Vagina (tissue), 2 donors: Measurements from ENCODE around the gene SELP. TPM values are rescaled to one million over a fixed set of nuclear protein-coding genes. Genes with fewer than 3 reads are reported as not detected.

ENCODE experiments used
- DNase-seq, 2 donors: peaks; one replicate each; pipeline ENCODE4 v3.0.0-alpha.2; 2017; ENCODE audit errors: extremely low spot score in 2 of 2
- H3K27ac ChIP-seq: fragments of 200-600 bp; sonication (generic); one replicate; pipeline ENCODE4 v1.5.1; 2019
- H3K27me3 ChIP-seq: fragments of 200-600 bp; sonication (generic); one replicate; pipeline ENCODE4 v1.5.1; 2019
- H3K36me3 ChIP-seq, 2 donors: fragments of 200-600 bp; sonication (generic); one replicate each; pipeline ENCODE4 v1.5.1; 2017 to 2019
- H3K4me1 ChIP-seq: fragments of 200-600 bp; sonication (generic); one replicate; pipeline ENCODE4 v1.5.1; 2019
- H3K4me3 ChIP-seq, 2 donors: fragments of 200-600 bp; sonication (generic); 1 replicate in 1 of 2; 2 replicates in 1 of 2; pipeline ENCODE4 v1.5.1; 2016 to 2019
- H3K9me3 ChIP-seq: fragments of 200-600 bp; sonication (generic); one replicate; pipeline ENCODE4 v1.5.1; 2019
- CTCF ChIP-seq, 3 experiments: fragments of 450-650 bp in 2 of 3; fragments of 200-600 bp in 1 of 3; sonication (generic) in 1 of 3; IDR thresholded peaks; one replicate each; pipeline ENCODE4 v1.5.1; 2017 to 2019; ENCODE audit warnings: antibody characterized with exemption in 3 of 3, mild to moderate bottlenecking in 2 of 3, moderate library complexity in 2 of 3
- POLR2A ChIP-seq, 2 donors: fragments of 450-650 bp; IDR thresholded peaks; one replicate each; pipeline ENCODE4 v1.6.1; 2017; ENCODE audit warnings: antibody characterized with exemption in 2 of 2, mild to moderate bottlenecking in 2 of 2, moderate library complexity in 2 of 2
- POLR2AphosphoS5 ChIP-seq, 2 donors: sonication (generic); formaldehyde crosslinking; IDR thresholded peaks; one replicate each; pipeline ENCODE4 v1.9.0; 2017; ENCODE audit warnings: antibody characterized with exemption in 2 of 2, mild to moderate bottlenecking in 2 of 2, low read depth in 1 of 2; ENCODE audit not compliant: insufficient read depth in 1 of 2
- intact Hi-C: fragments of 100-400 bp; cut with DNase I; formaldehyde crosslinking; loops from one replicate; pipeline ENCODE4 v1.15.1; 2023
- total RNA-seq: library from RNA; depleted of rRNA; stranded (reverse); fragments of >200 nt; gene quantifications from one replicate; pipeline ENCODE4 v1.2.3, GENCODE V29; 2016

SELP gene
- total RNA-seq, 1 donor from 2014 or later = 8.8 TPM

GRCh38 chr1:169624912-169625311 is 5.0 kb downstream of the SELP start:
- intact Hi-C loops = no loop called here

GRCh38 chr1:169624122-169624521 is 5.8 kb downstream of the SELP start:
- intact Hi-C loops = no loop called here
- H3K27ac ChIP-seq = no peak overlapping the region
- H3K36me3 ChIP-seq = no peaks in the 10 kb centered on the region
- no peaks in the 10 kb centered on the region for H3K27me3 ChIP-seq
- peak in 1 of 2 donors; percentile 33 for TF ChIP-seq POLR2AphosphoS5 (IDR thresholded peaks at IDR 0.05; ENCODE audit: insufficient read depth in 1 of 2, low read depth in 1 of 2)
- no peak for TF ChIP-seq POLR2A (IDR thresholded peaks at IDR 0.05)
- no peak for TF ChIP-seq CTCF (IDR thresholded peaks at IDR 0.05)
- no peaks in the 10 kb centered on the region for H3K4me1 ChIP-seq
- no peak for DNase-seq
- no peaks in the 10 kb centered on the region for H3K9me3 ChIP-seq
- H3K4me3 ChIP-seq = no peak overlapping the region

More at GRCh38 chr1:169624912-169625311, 5.0 kb downstream of the SELP start:
- Histone ChIP-seq H3K4me1 (no peaks in the 10 kb centered on the region), H3K27me3 (no peaks in the 10 kb centered on the region), H3K36me3 (no peaks in the 10 kb centered on the region), H3K4me3 (no peak overlapping the region), H3K27ac (no peak overlapping the region), H3K9me3 (no peaks in the 10 kb centered on the region)
- DNase-seq = no peak
- TF ChIP-seq POLR2AphosphoS5 (IDR thresholded peaks at IDR 0.05; ENCODE audit: insufficient read depth in 1 of 2, low read depth in 1 of 2) = no peak
- no peak for TF ChIP-seq CTCF (IDR thresholded peaks at IDR 0.05)
- no peak for TF ChIP-seq POLR2A (IDR thresholded peaks at IDR 0.05)

DNA sequence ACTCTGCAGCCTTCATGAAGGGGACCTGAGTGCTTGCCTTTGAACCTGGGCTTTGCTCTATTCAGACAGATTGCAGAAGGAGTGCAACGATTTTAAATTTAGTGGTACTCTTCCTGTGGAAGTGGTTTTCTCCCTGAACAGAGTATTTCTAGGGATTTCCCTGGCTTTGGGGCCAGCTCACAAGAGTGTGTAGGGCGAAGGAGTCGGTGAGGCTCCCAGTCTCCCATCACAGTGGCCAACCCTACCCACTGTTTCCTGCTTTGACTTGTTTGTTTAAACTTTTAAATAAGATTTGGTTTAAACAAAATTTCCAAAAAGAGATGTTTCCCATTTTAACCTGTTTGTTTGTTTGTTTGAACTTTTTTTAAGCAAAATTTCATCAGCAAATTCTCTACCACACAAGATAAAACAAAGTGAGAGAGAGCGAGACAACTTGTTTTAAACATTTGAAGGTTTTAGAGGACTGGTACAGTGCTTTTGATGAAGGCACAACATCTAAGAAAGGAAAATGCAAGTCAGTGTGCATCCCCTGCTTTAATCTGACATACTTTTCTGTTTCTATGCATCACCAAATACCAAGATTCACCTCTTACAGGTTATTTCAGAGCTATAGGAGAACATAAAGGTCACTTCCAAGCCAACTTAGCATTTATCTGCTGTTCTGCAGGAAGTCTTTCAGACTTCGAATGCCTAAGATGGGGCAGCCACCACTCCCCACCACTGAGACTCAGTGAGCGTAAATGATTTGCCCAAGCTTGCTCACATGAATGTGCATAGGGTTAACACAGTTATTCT is 6.6 kb downstream of the SELP start:
- no peaks in the 10 kb centered on the region for H3K9me3 ChIP-seq
- TF ChIP-seq CTCF (IDR thresholded peaks at IDR 0.05) (no peak), POLR2AphosphoS5 (IDR thresholded peaks at IDR 0.05; ENCODE audit: insufficient read depth in 1 of 2, low read depth in 1 of 2) (no peak)
- intact Hi-C loops = no loop called here
- H3K4me1 ChIP-seq = no peaks in the 10 kb centered on the region
- H3K27ac ChIP-seq = no peak overlapping the region
- H3K4me3 ChIP-seq = no peak overlapping the region
- no peaks in the 10 kb centered on the region for H3K27me3 ChIP-seq
- no peaks in the 10 kb centered on the region for H3K36me3 ChIP-seq
- DNase-seq = no peak

- no peak overlapping the region for H3K4me3 ChIP-seq
- intact Hi-C loops = no loop called here
- TF ChIP-seq POLR2A (IDR thresholded peaks at IDR 0.05) (no peak), POLR2AphosphoS5 (IDR thresholded peaks at IDR 0.05; ENCODE audit: insufficient read depth in 1 of 2, low read depth in 1 of 2) (no peak), CTCF (IDR thresholded peaks at IDR 0.05) (no peak)
- no peaks in the 10 kb centered on the region for H3K9me3 ChIP-seq
- no peak for DNase-seq
- H3K36me3 ChIP-seq = no peaks in the 10 kb centered on the region
- no peaks in the 10 kb centered on the region for H3K4me1 ChIP-seq
- no peaks in the 10 kb centered on the region for H3K27me3 ChIP-seq
- H3K27ac ChIP-seq = no peak overlapping the region
These were observed 9.4 kb downstream of the SELP start for GRCh38 chr1:169620565-169620964.

- no peak for DNase-seq
These were observed 11.6 kb downstream of the SELP start for GRCh38 chr1:169618367-169618766.

More at GRCh38 chr1:169618367-169618766, 11.6 kb downstream of the SELP start:
- TF ChIP-seq POLR2AphosphoS5 (IDR thresholded peaks at IDR 0.05; ENCODE audit: insufficient read depth in 1 of 2, low read depth in 1 of 2) (no peak), CTCF (IDR thresholded peaks at IDR 0.05) (no peak), POLR2A (IDR thresholded peaks at IDR 0.05) (no peak)
- Histone ChIP-seq H3K4me3 (no peak overlapping the region), H3K4me1 (no peaks in the 10 kb centered on the region), H3K9me3 (no peaks in the 10 kb centered on the region), H3K27ac (no peak overlapping the region), H3K36me3 (no peaks in the 10 kb centered on the region), H3K27me3 (no peaks in the 10 kb centered on the region)
- intact Hi-C loops = no loop called here
